UCSD-AML1 (cell line): ENCODE results near the gene IDI2.
"Not testable (repeated sequence)": the region's sequence is repeated elsewhere in the genome, so short reads cannot be mapped to it uniquely, and the experiment has no call there.

Experiments used
- DNase-seq: peaks from one replicate; lab custom pipeline; 2025; ENCODE audit not compliant: unreplicated experiment; lab: John Stamatoyannopoulos, UW

The IDI2 gene

GRCh38 chr10:1025683-1026082 is at the start of gene IDI2:
TSS of gene IDI2 (minus strand) at chr10:1025859. CDS start at chr10:1024723, 1,136 bp downstream.
- DNase-seq = no peak

GRCh38 chr10:1074748-1075308 is 49.2 kb upstream of the IDI2 start:
- no peak for DNase-seq

- no peak for DNase-seq
These were observed 48.5 kb upstream of the IDI2 start for GRCh38 chr10:1074052-1074747.

- DNase-seq = no peak
These were observed 45.3 kb upstream of the IDI2 start for GRCh38 chr10:1070919-1071318.

GRCh38 chr10:1068380-1069361 is 43.0 kb upstream of the IDI2 start:
- no peak for DNase-seq

- DNase-seq = not testable (repeated sequence)
These were observed 41.1 kb upstream of the IDI2 start for GRCh38 chr10:1066734-1067133.

GRCh38 chr10:1064964-1065247 is 39.2 kb upstream of the IDI2 start:
- no peak for DNase-seq

GRCh38 chr10:1063232-1063865 is 37.7 kb upstream of the IDI2 start:
- no peak for DNase-seq

GRCh38 chr10:1061930-1062774 is 36.5 kb upstream of the IDI2 start:
- no peak for DNase-seq

- DNase-seq = no peak
These were observed 34.2 kb upstream of the IDI2 start for GRCh38 chr10:1059902-1060301.

GRCh38 chr10:1058017-1058416 is 32.4 kb upstream of the IDI2 start:
- no peak for DNase-seq

- DNase-seq = peak; percentile 51
These were observed 31.5 kb upstream of the IDI2 start for GRCh38 chr10:1057106-1057657.

GRCh38 chr10:1056326-1057105 is 30.9 kb upstream of the IDI2 start, which contains the start of gene WDR37:
TSS of gene WDR37 (plus strand) at chr10:1056385. CDS start at chr10:1072156, 15,771 bp downstream.
- peak; percentile 88 for DNase-seq

GRCh38 chr10:1054684-1055083 is 29.0 kb upstream of the IDI2 start:
- DNase-seq = no peak

GRCh38 chr10:1050554-1050953 is 24.9 kb upstream of the IDI2 start:
- no peak for DNase-seq

- no peak for DNase-seq
These were observed 24.5 kb upstream of the IDI2 start for GRCh38 chr10:1050145-1050544.

- DNase-seq = no peak
These were observed 23.8 kb upstream of the IDI2 start for GRCh38 chr10:1049425-1049958.

- peak; percentile 100 for DNase-seq
These were observed 23.2 kb upstream of the IDI2 start, which contains the start of gene IDI1 for GRCh38 chr10:1048732-1049424. TSS of gene IDI1 (minus strand) at chr10:1049119. CDS start at chr10:1049003, 116 bp downstream.
